GM23338 (cell line): ENCODE results near the gene STK11IP. TPM values are rescaled to one million over a fixed set of nuclear protein-coding genes. Genes with fewer than 3 reads are reported as not detected.

Experiments used
- ATAC-seq: fragments of 200-7000 bp; cut with Tn5 transposase; 3 replicates; pipeline ENCODE4 v1.9.1; 2020
- DNase-seq: peaks from one replicate; pipeline ENCODE4 v3.0.0-alpha.2; 2015; ENCODE audit warnings: low spot score
- H2AFZ ChIP-seq: fragments of 200-600 bp; sonication (generic); 2 replicates; pipeline ENCODE4 v1.8.0; 2016; ENCODE audit warnings: antibody characterized with exemption, mild to moderate bottlenecking, moderate library complexity
- H3F3A ChIP-seq: fragments of 200-600 bp; sonication (generic); replicated peaks from 2 replicates; pipeline ENCODE4 v1.8.0; 2017; ENCODE audit warnings: antibody characterized with exemption, mixed run types, low read depth
- H3K27ac ChIP-seq: fragments of 200-600 bp; sonication (generic); 2 replicates; pipeline ENCODE4 v1.6.1; 2016; ENCODE audit warnings: low read depth
- H3K27me3 ChIP-seq: fragments of 200-600 bp; sonication (generic); 2 replicates; pipeline ENCODE4 v1.8.0; 2016; ENCODE audit warnings: mild to moderate bottlenecking, mixed run types, moderate library complexity; ENCODE audit not compliant: insufficient read depth
- H3K36me3 ChIP-seq: fragments of 200-600 bp; sonication (generic); 2 replicates; pipeline ENCODE4 v1.8.0; 2016; ENCODE audit warnings: mild to moderate bottlenecking; ENCODE audit not compliant: insufficient read depth
- H3K4me1 ChIP-seq: fragments of 200-600 bp; sonication (generic); 2 replicates; pipeline ENCODE4 v1.8.0; 2016; ENCODE audit warnings: mild to moderate bottlenecking, moderate library complexity; ENCODE audit not compliant: insufficient read depth
- H3K4me2 ChIP-seq: fragments of 200-600 bp; sonication (generic); 2 replicates; pipeline ENCODE4 v1.7.1; 2017; ENCODE audit warnings: mixed run types
- H3K4me3 ChIP-seq: fragments of 200-600 bp; sonication (generic); 2 replicates; pipeline ENCODE4 v1.6.1; 2016; ENCODE audit warnings: mixed run types
- H3K79me2 ChIP-seq: fragments of 200-600 bp; sonication (generic); replicated peaks from 2 replicates; pipeline ENCODE4 v1.8.0; 2017; ENCODE audit warnings: mild to moderate bottlenecking; ENCODE audit not compliant: insufficient read depth
- H3K9me2 ChIP-seq: fragments of 200-600 bp; sonication (generic); 2 replicates; pipeline ENCODE4 v1.8.0; 2017; ENCODE audit not compliant: insufficient read depth
- H4K20me1 ChIP-seq: fragments of 200-600 bp; sonication (generic); replicated peaks from 2 replicates; pipeline ENCODE4 v1.8.0; 2017; ENCODE audit warnings: mild to moderate bottlenecking; ENCODE audit not compliant: insufficient read depth
- H3K27ac Mint-ChIP-seq: 2 replicates; pipeline ENCODE4 v1.8.0; 2020; ENCODE audit warnings: inconsistent platforms, mild to moderate bottlenecking, moderate library complexity, mixed read lengths
- H3K27me3 Mint-ChIP-seq: 3 replicates; pipeline ENCODE4 v1.8.0; 2022; ENCODE audit warnings: low read depth, mild to moderate bottlenecking, moderate library complexity, mixed read lengths, inconsistent platforms; ENCODE audit not compliant: insufficient read depth, poor library complexity
- H3K36me3 Mint-ChIP-seq: 3 replicates; pipeline ENCODE4 v1.8.0; 2021; ENCODE audit warnings: low read depth, mild to moderate bottlenecking, inconsistent platforms, moderate library complexity, mixed read lengths
- H3K4me1 Mint-ChIP-seq: 3 replicates; pipeline ENCODE4 v1.8.0; 2020; ENCODE audit warnings: mild to moderate bottlenecking, inconsistent platforms, mixed read lengths
- H3K4me3 Mint-ChIP-seq: 3 replicates; pipeline ENCODE4 v1.8.0; 2021; ENCODE audit warnings: moderate library complexity, mild to moderate bottlenecking, inconsistent platforms, mixed read lengths
- H3K9me3 Mint-ChIP-seq: 3 replicates; pipeline ENCODE4 v1.8.0; 2020; ENCODE audit warnings: moderate library complexity, mild to moderate bottlenecking, inconsistent platforms, mixed read lengths
- CREB1 ChIP-seq: fragments of 250-450 bp; sonication (Bioruptor Pico); IDR thresholded peaks from 2 replicates; pipeline ENCODE4 v1.5.0; 2020; ENCODE audit warnings: low read depth, mild to moderate bottlenecking, moderate library complexity
- CTCF ChIP-seq, 2 experiments: fragments of 200-600 bp in 1 of 2; sonication (generic) in 1 of 2; conservative IDR thresholded peaks; 2 replicates each; pipeline versions ENCODE4 v1.5.1 to v1.6.1; 2016 to 2017; ENCODE audit warnings: antibody characterized with exemption in 2 of 2, low read depth in 2 of 2, mild to moderate bottlenecking in 2 of 2, moderate library complexity in 1 of 2
- ETS1 ChIP-seq: IDR thresholded peaks from 2 replicates; pipeline ENCODE4 v1.6.1; 2016; ENCODE audit warnings: antibody characterized with exemption
- EZH2 ChIP-seq: fragments of 200-600 bp; sonication (generic); IDR thresholded peaks from one replicate; pipeline ENCODE4 v1.8.0; 2017; ENCODE audit warnings: antibody characterized with exemption, mild to moderate bottlenecking, low read depth; ENCODE audit not compliant: unreplicated experiment
- EZH2phosphoT487 ChIP-seq: fragments of 200-600 bp; sonication (generic); IDR thresholded peaks from one replicate; pipeline ENCODE4 v1.8.1; 2018; ENCODE audit warnings: antibody characterized with exemption; ENCODE audit not compliant: unreplicated experiment
- JUNB ChIP-seq: IDR thresholded peaks from one replicate; pipeline ENCODE4 v1.6.1; 2016; ENCODE audit warnings: antibody characterized with exemption; ENCODE audit not compliant: unreplicated experiment
- NANOG ChIP-seq: IDR thresholded peaks from 2 replicates; pipeline ENCODE4 v1.6.1; 2016; ENCODE audit warnings: antibody characterized with exemption, borderline replicate concordance
- REST ChIP-seq: IDR thresholded peaks from one replicate; pipeline ENCODE4 v1.6.1; 2018; ENCODE audit warnings: antibody characterized with exemption; ENCODE audit not compliant: unreplicated experiment
- STAT1 ChIP-seq: IDR thresholded peaks from one replicate; pipeline ENCODE4 v1.6.1; 2016; ENCODE audit warnings: antibody characterized with exemption; ENCODE audit not compliant: unreplicated experiment
- ZNF114 ChIP-seq: fragments of 250-450 bp; sonication (Bioruptor Pico); IDR thresholded peaks from 2 replicates; pipeline ENCODE4 v1.5.0; 2020; ENCODE audit warnings: mild to moderate bottlenecking, moderate library complexity
- ZNF331 ChIP-seq: fragments of 250-450 bp; sonication (Bioruptor Pico); IDR thresholded peaks from 2 replicates; pipeline ENCODE4 v1.5.0; 2020; ENCODE audit warnings: low read depth, mild to moderate bottlenecking, moderate library complexity
- polyA plus RNA-seq: library from polyadenylated mRNA; unstranded; fragments of >200 nt; fragmentation: Nextera tagmentation; extraction: Ambion mirVana; gene quantifications from 2 replicates; pipeline ENCODE4 v1.2.1, GENCODE V29; 2016
- total RNA-seq: library from RNA; depleted of rRNA; stranded (reverse); fragments of >200 nt; shearing (Covaris generic); gene quantifications from 2 replicates; pipeline ENCODE4 v1.2.3, GENCODE V29; 2014

STK11IP gene
- total and polyA plus RNA-seq, 2 experiments from 2014 or later: 16.6 to 28.1 TPM

DNA sequence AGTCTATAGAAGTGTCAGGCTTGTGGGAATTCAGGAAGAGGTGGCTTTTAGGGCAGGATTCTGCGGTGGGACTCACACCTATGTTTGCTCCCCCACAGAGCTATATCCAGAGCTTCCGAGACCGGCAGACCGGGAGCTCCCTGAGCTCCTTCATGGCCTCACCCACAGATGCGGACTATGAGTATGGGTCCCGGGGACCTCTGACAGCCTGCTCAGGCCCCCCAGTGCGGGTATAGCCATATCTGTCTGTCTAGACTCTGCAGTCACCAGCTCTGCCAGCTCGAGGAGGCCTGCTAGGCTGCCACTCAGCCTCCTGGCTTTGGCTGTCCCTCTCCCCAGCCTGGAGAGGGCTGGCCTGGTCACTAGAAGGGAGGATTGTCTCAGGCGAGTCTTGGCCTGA lies 48.0 kb upstream of the STK11IP start:
- no peaks in the 10 kb centered on the region for H3K9me2 ChIP-seq
- no peak overlapping the region for H3K4me2 ChIP-seq
- H4K20me1 ChIP-seq: peaks cover 5% of the 10 kb centered on the region; the same call in 1 of the 2 replicates
- H3K4me1 ChIP-seq: peaks cover 10% of the 10 kb centered on the region
- no peak overlapping the region for H3K4me3 ChIP-seq
- H3K9me3 Mint-ChIP-seq: no peaks in the 10 kb centered on the region; the same call in 2 of the 3 replicates
- TF ChIP-seq ZNF331: no peak
- DNase-seq: no peak
- peaks cover 4% of the 10 kb centered on the region; the same call in 1 of the 2 replicates for H3F3A ChIP-seq
- H3K36me3 ChIP-seq: no peaks in the 10 kb centered on the region
- no peak for ATAC-seq
- H3K27me3 Mint-ChIP-seq: peaks cover 33% of the 10 kb centered on the region
- H3K4me1 Mint-ChIP-seq: peaks cover 17% of the 10 kb centered on the region
- no peaks in the 10 kb centered on the region for H3K79me2 ChIP-seq
- H3K27ac ChIP-seq: no peak overlapping the region
- H3K36me3 Mint-ChIP-seq: peaks cover 27% of the 10 kb centered on the region
- H3K27ac Mint-ChIP-seq: no peak overlapping the region
- H3K4me3 Mint-ChIP-seq: no peak overlapping the region
- peaks cover 15% of the 10 kb centered on the region for H3K27me3 ChIP-seq
- no peak overlapping the region for H2AFZ ChIP-seq

DNA sequence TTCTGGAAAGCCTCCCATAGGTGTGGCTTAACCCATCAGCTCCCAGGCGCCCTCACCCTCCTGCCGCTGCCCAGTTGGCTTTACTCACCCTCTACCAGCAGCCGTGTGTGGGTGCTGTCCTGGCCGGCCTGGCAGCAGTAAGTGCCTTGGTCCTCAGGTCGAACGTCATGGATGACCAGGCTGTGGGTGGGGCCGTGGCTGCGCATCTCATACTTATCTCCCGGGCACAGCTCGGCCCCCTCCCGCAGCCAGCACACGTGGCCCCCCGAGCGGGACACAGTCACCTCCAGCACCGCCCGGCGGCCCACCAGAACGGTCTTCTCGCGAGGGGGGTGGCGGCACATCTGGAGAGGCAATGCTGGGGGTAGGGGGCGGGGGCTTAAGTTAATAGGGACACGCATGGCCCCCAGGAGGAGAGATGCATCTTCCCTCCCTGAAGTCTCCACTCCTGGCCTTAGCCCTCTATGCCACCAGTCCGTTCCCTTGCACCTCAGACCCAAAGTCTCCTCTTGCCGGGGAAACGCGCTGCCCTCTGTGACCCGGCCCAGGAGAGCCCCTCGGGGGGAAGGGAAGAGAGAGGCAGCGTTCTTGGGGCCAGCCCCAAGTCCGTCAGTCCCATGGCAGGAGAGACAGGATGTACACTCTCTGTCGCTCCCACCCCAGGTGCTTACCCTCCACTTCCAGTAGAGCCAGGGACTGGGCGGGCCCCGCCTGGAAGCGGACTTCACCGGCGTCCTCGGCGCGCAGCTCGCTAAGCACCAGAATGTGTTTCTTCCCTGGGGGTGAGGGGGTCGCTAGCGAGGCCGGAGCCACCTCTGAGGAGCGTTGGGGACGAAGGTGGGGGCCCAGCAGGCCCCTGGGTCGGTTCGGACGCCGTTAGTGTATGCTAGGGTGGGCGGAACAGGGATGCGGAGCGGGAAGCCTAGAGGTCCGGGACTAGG lies 45.9 kb upstream of the STK11IP start:
- H3K4me2 ChIP-seq: peak overlapping the region; percentile 99
- H3K79me2 ChIP-seq: no peaks in the 10 kb centered on the region
- H3K9me2 ChIP-seq: no peaks in the 10 kb centered on the region
- H4K20me1 ChIP-seq: no peaks in the 10 kb centered on the region
- H3K36me3 Mint-ChIP-seq: peaks cover 23% of the 10 kb centered on the region
- H3K27ac ChIP-seq: peak overlapping the region; percentile 88
- no peaks in the 10 kb centered on the region; the same call in 1 of the 2 replicates for H3K36me3 ChIP-seq
- H3K27ac Mint-ChIP-seq: peak overlapping the region; percentile 86; the same call in 1 of the 2 replicates
- no peaks in the 10 kb centered on the region; the same call in 2 of the 3 replicates for H3K9me3 Mint-ChIP-seq
- H3K27me3 ChIP-seq: peaks cover 17% of the 10 kb centered on the region
- 0 out of 2 replicates have a peak overlapping the region, but pooled peaks have one; percentile 94 for H2AFZ ChIP-seq
- peaks cover 10% of the 10 kb centered on the region for H3K4me1 ChIP-seq
- ATAC-seq (peak; percentile 58), DNase-seq (peak; percentile 83)
- H3F3A ChIP-seq: peaks cover 4% of the 10 kb centered on the region; the same call in 1 of the 2 replicates
- H3K4me3 ChIP-seq: peak overlapping the region; percentile 98
- peak overlapping the region; percentile 90 for H3K4me3 Mint-ChIP-seq
- peaks cover 13% of the 10 kb centered on the region for H3K4me1 Mint-ChIP-seq
- H3K27me3 Mint-ChIP-seq: peaks cover 35% of the 10 kb centered on the region
- no peak for TF ChIP-seq STAT1
- TF ChIP-seq JUNB: no peak
- TF ChIP-seq ZNF331: no peak
- TF ChIP-seq ETS1: peak; percentile 39; the same call in 1 of the 2 replicates
- no peak for TF ChIP-seq EZH2
- TF ChIP-seq ZNF114: no peak
- TF ChIP-seq NANOG: no peak
- TF ChIP-seq REST: no peak
- peak; percentile 64 for TF ChIP-seq CREB1 (CRISPR knock-in tag)
- no peak; a peak in 1 of 4 replicates for TF ChIP-seq CTCF (conservative IDR thresholded peaks at IDR 0.05; ENCODE audit: low read depth in 2 of 2)
- no peak for TF ChIP-seq EZH2phosphoT487
